ENCODE measurements around the gene ADAP1. TPM values are rescaled to one million over a fixed set of nuclear protein-coding genes. Genes with fewer than 3 reads are reported as not detected.

Gene ADAP1
- polyA plus RNA-seq, 1 experiment = 0.87 TPM

DNA sequence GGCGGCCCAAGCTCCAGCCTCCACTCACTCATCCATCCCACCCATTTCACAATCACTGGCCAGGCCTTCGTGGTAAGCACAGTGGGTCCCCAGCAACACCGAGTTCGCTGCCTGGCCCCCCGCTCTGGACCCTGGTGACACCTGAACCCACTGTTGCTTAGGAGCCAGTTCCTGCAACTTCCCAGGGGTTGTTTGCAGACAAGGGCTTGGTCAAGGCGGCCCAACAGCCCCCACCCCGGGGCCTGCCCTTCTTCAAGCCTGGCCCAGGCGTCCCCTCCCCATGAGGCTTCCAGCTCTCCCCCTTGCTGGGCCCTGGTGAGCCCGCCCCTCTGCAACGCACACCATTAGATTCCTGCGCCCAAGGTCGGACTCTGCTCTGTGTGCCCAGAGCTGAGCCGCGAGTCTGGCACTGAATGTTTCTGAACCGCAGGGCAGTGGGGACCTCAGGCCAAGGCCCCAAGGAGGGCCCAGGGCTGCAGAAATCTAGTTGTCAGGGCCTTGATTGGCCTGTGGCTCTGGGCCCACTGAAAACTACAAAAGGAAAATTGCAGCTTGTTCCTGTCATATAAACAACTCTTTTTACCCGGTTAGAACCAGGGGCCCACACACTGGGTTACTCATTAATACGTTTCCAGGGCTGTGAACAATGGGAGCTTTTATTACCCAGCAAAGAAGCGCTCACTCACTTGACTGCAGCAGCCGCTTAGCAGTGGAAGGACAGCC lies 23.0 kb upstream of the ADAP1 start:
- DNase-seq (ENCODE audit: low read depth, low spot score) = no peak
- ChIA-PET CTCF (interaction anchor here (1.0 to 3.6 kb wide), 5 partner anchors 15 to 199 kb away, joined by 3 to 22 read pairs (median 8); no protein-coding TSS in a partner anchor), POLR2A (no interaction called here)
- peaks cover 4% of the 10 kb centered on the region for H3K27me3 ChIP-seq (ENCODE audit: control insufficient read depth, insufficient read depth, low read length)
- H3K4me3 ChIP-seq (ENCODE audit: low read depth, low read length) = no peak overlapping the region
- no peak overlapping the region for H3K27ac ChIP-seq (ENCODE audit: low read depth, low read length)
- TF ChIP-seq, protein P1, sequence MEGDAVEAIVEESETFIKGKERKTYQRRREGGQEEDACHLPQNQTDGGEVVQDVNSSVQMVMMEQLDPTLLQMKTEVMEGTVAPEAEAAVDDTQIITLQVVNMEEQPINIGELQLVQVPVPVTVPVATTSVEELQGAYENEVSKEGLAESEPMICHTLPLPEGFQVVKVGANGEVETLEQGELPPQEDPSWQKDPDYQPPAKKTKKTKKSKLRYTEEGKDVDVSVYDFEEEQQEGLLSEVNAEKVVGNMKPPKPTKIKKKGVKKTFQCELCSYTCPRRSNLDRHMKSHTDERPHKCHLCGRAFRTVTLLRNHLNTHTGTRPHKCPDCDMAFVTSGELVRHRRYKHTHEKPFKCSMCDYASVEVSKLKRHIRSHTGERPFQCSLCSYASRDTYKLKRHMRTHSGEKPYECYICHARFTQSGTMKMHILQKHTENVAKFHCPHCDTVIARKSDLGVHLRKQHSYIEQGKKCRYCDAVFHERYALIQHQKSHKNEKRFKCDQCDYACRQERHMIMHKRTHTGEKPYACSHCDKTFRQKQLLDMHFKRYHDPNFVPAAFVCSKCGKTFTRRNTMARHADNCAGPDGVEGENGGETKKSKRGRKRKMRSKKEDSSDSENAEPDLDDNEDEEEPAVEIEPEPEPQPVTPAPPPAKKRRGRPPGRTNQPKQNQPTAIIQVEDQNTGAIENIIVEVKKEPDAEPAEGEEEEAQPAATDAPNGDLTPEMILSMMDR (IDR thresholded peaks at IDR 0.05; ENCODE audit: low read depth, low read length) = no peak
- no peaks in the 10 kb centered on the region; the same call in 1 of the 2 replicates for H3K9me3 ChIP-seq (ENCODE audit: control insufficient read depth, insufficient read depth, low read length)

DNA sequence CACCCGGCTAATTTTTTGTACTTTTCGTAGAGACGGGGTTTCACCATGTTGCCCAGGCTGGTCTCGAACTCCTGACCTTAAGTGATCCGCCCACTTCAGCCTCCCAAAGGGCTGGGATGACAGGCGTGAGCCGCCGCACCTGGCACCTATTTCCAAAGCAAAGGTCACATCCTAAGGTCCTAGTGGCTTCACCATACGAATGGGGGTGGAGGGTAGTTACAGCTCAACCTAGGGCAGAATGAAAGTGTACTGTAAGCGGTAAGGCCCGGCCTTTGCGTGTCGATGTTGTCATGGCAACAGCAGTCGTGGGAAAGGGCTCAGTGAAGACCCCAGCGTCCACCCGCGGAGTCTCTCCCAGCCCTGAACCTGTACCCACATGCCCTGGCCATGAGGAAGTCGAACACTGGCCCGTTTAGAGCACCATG lies 22.4 kb upstream of the ADAP1 start:
- no peak for DNase-seq (ENCODE audit: low read depth, low spot score)
- CTCF ChIA-PET = interaction anchor here (1.0 to 3.6 kb wide), 2 partner anchors 16 to 200 kb away, joined by 7 to 22 read pairs; no protein-coding TSS in a partner anchor
- no peak overlapping the region for H3K27ac ChIP-seq (ENCODE audit: low read depth, low read length)
- POLR2A ChIA-PET = no interaction called here
- H3K9me3 ChIP-seq (ENCODE audit: control insufficient read depth, insufficient read depth, low read length) = no peaks in the 10 kb centered on the region; the same call in 1 of the 2 replicates
- no peak overlapping the region for H3K4me3 ChIP-seq (ENCODE audit: low read depth, low read length)
- H3K27me3 ChIP-seq (ENCODE audit: control insufficient read depth, insufficient read depth, low read length) = no peaks in the 10 kb centered on the region
- TF ChIP-seq, protein P1 (IDR thresholded peaks at IDR 0.05; ENCODE audit: low read depth, low read length) = no peak

DNA sequence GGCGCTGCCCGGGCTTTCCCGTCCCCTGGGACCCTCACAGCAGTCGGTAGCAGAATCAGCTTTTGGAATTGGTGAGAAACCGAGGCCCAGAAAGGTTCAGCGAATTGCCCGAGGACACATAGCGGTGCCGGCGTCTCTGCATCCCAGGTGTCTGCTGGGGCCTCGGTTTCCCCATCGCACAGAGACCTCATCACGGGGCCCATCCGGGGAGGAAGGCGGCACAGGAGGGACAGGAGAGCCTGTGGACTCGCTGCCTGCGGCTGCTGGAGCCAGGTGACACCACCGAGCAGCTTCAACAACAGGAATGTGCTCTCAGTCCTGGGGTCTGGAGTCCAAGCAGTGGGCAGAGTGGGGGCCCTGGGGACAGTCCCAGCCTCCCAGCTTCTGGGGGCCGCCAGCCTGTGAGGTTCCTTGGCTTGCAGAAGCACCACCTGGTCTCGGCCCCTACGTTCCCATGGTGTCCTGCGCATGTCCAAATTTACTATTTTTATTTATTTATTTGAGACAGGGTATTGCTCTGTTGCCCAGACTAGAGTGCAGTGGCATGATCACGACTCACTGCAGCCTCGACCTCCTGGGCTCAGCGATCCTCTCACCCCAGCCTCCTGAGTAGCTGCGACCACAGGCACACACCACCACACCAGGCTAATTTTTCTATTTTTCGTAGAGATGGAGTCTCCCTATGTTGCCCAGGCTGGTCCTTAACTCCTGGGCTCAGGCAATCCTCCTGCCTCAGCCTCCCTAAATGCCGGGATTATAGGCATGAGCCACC lies 21.4 kb upstream of the ADAP1 start:
- POLR2A ChIA-PET = interaction anchor here (0.5 to 2.0 kb wide), 5 partner anchors 10 to 99 kb away, joined by 3 to 9 read pairs (median 4); partner anchors contain the start of gene GET4
- Histone ChIP-seq H3K27me3 (ENCODE audit: control insufficient read depth, insufficient read depth, low read length) (no peaks in the 10 kb centered on the region), H3K9me3 (ENCODE audit: control insufficient read depth, insufficient read depth, low read length) (no peaks in the 10 kb centered on the region; the same call in 1 of the 2 replicates), H3K4me3 (ENCODE audit: low read depth, low read length) (peak overlapping the region; percentile 59), H3K27ac (ENCODE audit: low read depth, low read length) (no peak overlapping the region)
- TF ChIP-seq, protein P1 (IDR thresholded peaks at IDR 0.05; ENCODE audit: low read depth, low read length) = no peak
- no peak for DNase-seq (ENCODE audit: low read depth, low spot score)
- CTCF ChIA-PET = interaction anchor here (1.0 to 3.6 kb wide), 3 partner anchors 12 to 110 kb away, joined by 3 to 22 read pairs (median 3); no protein-coding TSS in a partner anchor

DNA sequence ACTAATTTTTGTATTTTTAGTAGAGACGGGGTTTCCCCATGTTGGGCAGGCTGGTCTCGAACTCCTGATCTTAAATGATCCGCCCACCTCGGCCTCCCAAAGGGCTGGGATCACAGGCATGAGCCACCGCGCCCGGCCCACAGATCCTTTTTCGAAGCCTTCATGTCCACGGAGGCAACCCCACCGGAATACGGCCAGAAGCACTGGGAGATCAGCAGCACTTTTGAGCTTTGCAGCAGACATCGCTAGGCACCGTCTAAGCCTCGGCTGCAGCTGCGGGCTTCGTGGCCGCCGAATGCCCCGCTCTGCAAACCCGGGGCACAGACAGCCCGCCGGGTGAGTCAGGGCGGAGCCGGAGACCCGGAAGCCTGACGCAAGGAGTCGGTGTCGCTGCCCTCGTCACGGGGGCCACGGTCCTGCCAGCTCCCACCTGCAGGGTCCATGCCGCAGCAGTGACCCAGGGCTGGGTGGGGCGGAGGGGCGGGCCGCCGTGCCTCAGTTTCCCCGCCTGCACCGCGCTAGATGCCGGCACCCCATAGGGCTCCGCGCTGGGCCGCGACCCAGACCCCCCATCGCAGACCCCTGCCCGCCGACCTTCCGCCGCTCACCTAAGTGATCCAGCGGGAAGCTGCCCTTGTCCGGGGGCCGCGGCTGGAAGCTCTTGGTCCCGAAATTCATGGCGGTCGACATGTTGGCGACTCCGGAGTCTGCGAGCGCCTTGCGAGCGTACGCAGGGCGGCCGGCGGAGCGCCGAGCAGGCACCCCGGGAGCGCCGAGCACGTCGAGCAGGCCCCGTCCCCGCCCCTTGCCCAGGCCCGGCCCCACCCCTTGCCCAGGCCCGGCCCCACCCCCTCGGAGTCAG lies 20.6 kb upstream of the ADAP1 start, which contains the start of gene COX19:
Gene COX19 (minus strand): TSS at position 730 of the 862 bp plus-strand sequence. CDS start 40 bp downstream, at position 690.
- CTCF ChIA-PET = interaction anchor here (0.6 to 3.6 kb wide), 4 partner anchors 13 to 111 kb away, joined by 3 to 22 read pairs (median 3); no protein-coding TSS in a partner anchor
- Histone ChIP-seq H3K27ac (ENCODE audit: low read depth, low read length) (peak within 1 kb of the TSS; percentile 83), H3K27me3 (ENCODE audit: control insufficient read depth, insufficient read depth, low read length) (no peaks in the 10 kb centered on the region), H3K9me3 (ENCODE audit: control insufficient read depth, insufficient read depth, low read length) (no peaks in the 10 kb centered on the region; the same call in 1 of the 2 replicates), H3K4me3 (ENCODE audit: low read depth, low read length) (peak within 1 kb of the TSS; percentile 93)
- TF ChIP-seq, protein P1 (IDR thresholded peaks at IDR 0.05; ENCODE audit: low read depth, low read length) = no peak
- POLR2A ChIA-PET = interaction anchor here (0.5 to 2.0 kb wide), 8 partner anchors 9 to 99 kb away, joined by 3 to 9 read pairs (median 4); partner anchors contain the start of gene GET4
- DNase-seq (ENCODE audit: low read depth, low spot score) = peak; percentile 68

Measured in AG04450 (cell line).